ENCODE measurements around the gene NUP37. TPM values are rescaled to one million over a fixed set of nuclear protein-coding genes. Genes with fewer than 3 reads are reported as not detected.

NUP37 gene
- total and polyA plus RNA-seq, 5 experiments from 2014 or later, result 20.4 to 34.4 (median 23.0) TPM

GRCh38 chr12:102052192-102053061 lies 67.5 kb downstream of the NUP37 start:
- Mint-ChIP-seq H3K4me3 (no peak overlapping the region), H3K9me3 (no peaks in the 10 kb centered on the region), H3K27ac (peak overlapping the region in 3 of 10 donors; percentile 24 to 67 (median 63)), H3K36me3 (peaks cover 11 to 77% (median 49%) of the 10 kb centered on the region in 3 donors), H3K4me1 (peaks cover 14 to 46% (median 42%) of the 10 kb centered on the region in 4 donors), H3K27me3 (no peaks in the 10 kb centered on the region)
- no peak for DNase-seq
- ATAC-seq, result no peak
- POLR2A ChIA-PET, result interaction anchor here (0.5 kb wide), 1 partner anchor 704 kb away, joined by 6 read pairs; no protein-coding TSS in a partner anchor

- ATAC-seq (no peak), DNase-seq (no peak)
- no peaks in the 10 kb centered on the region for H3K9me3 Mint-ChIP-seq
- no peaks in the 10 kb centered on the region for H3K27me3 Mint-ChIP-seq
- peaks cover 8 to 72% (median 42%) of the 10 kb centered on the region in 3 donors for H3K36me3 Mint-ChIP-seq
- peak overlapping the region in 4 of 10 donors; percentile 18 to 67 (median 55) for H3K27ac Mint-ChIP-seq
- POLR2A ChIA-PET, result no interaction called here
- H3K4me1 Mint-ChIP-seq, result peaks cover 8 to 38% (median 35%) of the 10 kb centered on the region in 4 donors
- H3K4me3 Mint-ChIP-seq, result no peak overlapping the region
Observed at GRCh38 chr12:102051431-102051965, 68.4 kb downstream of the NUP37 start.

GRCh38 chr12:102050660-102051430 lies 69.1 kb downstream of the NUP37 start:
- no peak for ATAC-seq
- POLR2A ChIA-PET, result interaction anchor here (1.0 kb wide), 1 partner anchor 10 kb away, joined by 3 read pairs; no protein-coding TSS in a partner anchor
- Mint-ChIP-seq H3K36me3 (peaks cover 6 to 68% (median 38%) of the 10 kb centered on the region in 3 donors), H3K4me3 (no peak overlapping the region), H3K4me1 (peaks cover 8 to 34% (median 31%) of the 10 kb centered on the region in 4 donors), H3K9me3 (no peaks in the 10 kb centered on the region), H3K27ac (peak overlapping the region in 4 of 10 donors; percentile 3 to 67 (median 50)), H3K27me3 (no peaks in the 10 kb centered on the region)
- no peak for DNase-seq

- Mint-ChIP-seq H3K27ac (peak overlapping the region in 9 of 10 donors; percentile 12 to 94 (median 71)), H3K9me3 (no peaks in the 10 kb centered on the region), H3K4me3 (peak overlapping the region in 9 of 10 donors; percentile 11 to 60 (median 46)), H3K4me1 (peaks cover 3 to 19% (median 13%) of the 10 kb centered on the region in 4 donors), H3K27me3 (no peaks in the 10 kb centered on the region), H3K36me3 (peaks cover 0 to 46% (median 17%) of the 10 kb centered on the region in 3 donors)
- DNase-seq (peak in 5 of 10 donors; percentile 14 to 63 (median 38)), ATAC-seq (peak; percentile 78 to 100)
- POLR2A ChIA-PET, result no interaction called here
Observed at GRCh38 chr12:102043928-102044327, 76.0 kb downstream of the NUP37 start.

- Mint-ChIP-seq H3K27ac (peak overlapping the region in 2 of 10 donors; percentile 53), H3K4me3 (no peak overlapping the region), H3K9me3 (no peaks in the 10 kb centered on the region), H3K4me1 (peaks cover 0 to 4% (median under 1%) of the 10 kb centered on the region in 4 donors), H3K27me3 (no peaks in the 10 kb centered on the region), H3K36me3 (peaks cover 27 to 87% (median 56%) of the 10 kb centered on the region in 3 donors)
- no peak for DNase-seq
- no peak for ATAC-seq
- POLR2A ChIA-PET, result no interaction called here
Observed at GRCh38 chr12:102033991-102034745, 85.7 kb downstream of the NUP37 start.

GRCh38 chr12:102031852-102032251 lies 88.1 kb downstream of the NUP37 start:
- POLR2A ChIA-PET, result no interaction called here
- peaks cover 0 to 4% (median under 1%) of the 10 kb centered on the region in 4 donors for H3K4me1 Mint-ChIP-seq

GRCh38 chr12:102029141-102029540 lies 90.8 kb downstream of the NUP37 start:
- POLR2A ChIA-PET, result no interaction called here
- Mint-ChIP-seq H3K4me3 (no peak overlapping the region), H3K27me3 (no peaks in the 10 kb centered on the region), H3K4me1 (peaks cover 0 to 8% (median 2%) of the 10 kb centered on the region in 4 donors), H3K27ac (no peak overlapping the region), H3K9me3 (no peaks in the 10 kb centered on the region), H3K36me3 (peaks cover 10 to 65% (median 26%) of the 10 kb centered on the region in 3 donors)
- ATAC-seq (no peak), DNase-seq (no peak)

More at GRCh38 chr12:102031852-102032251, 88.1 kb downstream of the NUP37 start:
- DNase-seq (no peak), ATAC-seq (no peak)
- H3K4me3 Mint-ChIP-seq, result no peak overlapping the region
- H3K27me3 Mint-ChIP-seq, result no peaks in the 10 kb centered on the region
- no peaks in the 10 kb centered on the region for H3K9me3 Mint-ChIP-seq
- peak overlapping the region in 1 of 10 donors; percentile 40 for H3K27ac Mint-ChIP-seq
- peaks cover 21 to 74% (median 41%) of the 10 kb centered on the region in 3 donors for H3K36me3 Mint-ChIP-seq

- peaks cover 6 to 61% (median 17%) of the 10 kb centered on the region in 3 donors for H3K36me3 Mint-ChIP-seq
- H3K4me3 Mint-ChIP-seq, result no peak overlapping the region
- POLR2A ChIA-PET, result no interaction called here
- ATAC-seq, result no peak
- DNase-seq, result no peak
- H3K27me3 Mint-ChIP-seq, result no peaks in the 10 kb centered on the region
- H3K9me3 Mint-ChIP-seq, result no peaks in the 10 kb centered on the region
- H3K4me1 Mint-ChIP-seq, result peaks cover 0 to 8% (median 2%) of the 10 kb centered on the region in 4 donors
- no peak overlapping the region for H3K27ac Mint-ChIP-seq
Observed at GRCh38 chr12:102026728-102027127, 93.2 kb downstream of the NUP37 start.

- POLR2A ChIA-PET, result no interaction called here
- no peak overlapping the region for H3K4me3 Mint-ChIP-seq
- H3K27ac Mint-ChIP-seq, result no peak overlapping the region
- ATAC-seq (no peak), DNase-seq (no peak)
- no peaks in the 10 kb centered on the region for H3K9me3 Mint-ChIP-seq
- no peaks in the 10 kb centered on the region for H3K27me3 Mint-ChIP-seq
- peaks cover 0 to 8% (median 6%) of the 10 kb centered on the region in 4 donors for H3K4me1 Mint-ChIP-seq
- peaks cover 6 to 63% (median 22%) of the 10 kb centered on the region in 3 donors for H3K36me3 Mint-ChIP-seq
Observed at GRCh38 chr12:102024765-102025164, 95.1 kb downstream of the NUP37 start.

GRCh38 chr12:102023343-102023930 lies 96.5 kb downstream of the NUP37 start:
- H3K36me3 Mint-ChIP-seq, result peaks cover 6 to 63% (median 27%) of the 10 kb centered on the region in 3 donors
- peak overlapping the region in 4 of 10 donors; percentile 14 to 43 (median 18) for H3K27ac Mint-ChIP-seq
- no peak overlapping the region for H3K4me3 Mint-ChIP-seq

More at GRCh38 chr12:102023343-102023930, 96.5 kb downstream of the NUP37 start:
- DNase-seq (no peak), ATAC-seq (no peak)
- Mint-ChIP-seq H3K27me3 (no peaks in the 10 kb centered on the region), H3K4me1 (peaks cover 0 to 8% (median 6%) of the 10 kb centered on the region in 4 donors), H3K9me3 (no peaks in the 10 kb centered on the region)
- POLR2A ChIA-PET, result no interaction called here

Data from naive thymus-derived CD8-positive, alpha-beta T cell (primary cell).